WERI-Rb-1 (cell line): ENCODE results near the gene FAM20C.

Experiments
- DNase-seq: peaks from one replicate; pipeline ENCODE4 v3.0.0-alpha.2; 2020
- H3K27ac ChIP-seq: fragments of 250-450 bp; sonication (Bioruptor Pico); 2 replicates; pipeline ENCODE4 v1.5.1; 2020; ENCODE audit warnings: mild to moderate bottlenecking, moderate library complexity
- H3K27me3 ChIP-seq: fragments of 250-450 bp; sonication (Bioruptor Pico); 2 replicates; pipeline ENCODE4 v1.5.1; 2021; ENCODE audit warnings: mild to moderate bottlenecking, low read depth, moderate library complexity; ENCODE audit not compliant: insufficient read depth, severe bottlenecking
- H3K36me3 ChIP-seq: fragments of 250-450 bp; sonication (Bioruptor Pico); 2 replicates; pipeline ENCODE4 v1.5.1; 2020; ENCODE audit warnings: mild to moderate bottlenecking, moderate library complexity
- H3K4me3 ChIP-seq: 2 replicates; pipeline ENCODE4 v1.5.1; 2011; ENCODE audit warnings: low read depth, mild to moderate bottlenecking, control low read depth, low read length
- H3K9me3 ChIP-seq: fragments of 250-450 bp; sonication (Bioruptor Pico); 2 replicates; pipeline ENCODE4 v1.5.1; 2021; ENCODE audit warnings: mild to moderate bottlenecking, moderate library complexity; ENCODE audit not compliant: severe bottlenecking
- CTCF ChIP-seq: IDR thresholded peaks from 2 replicates; pipeline ENCODE4 v1.5.1; 2011; ENCODE audit warnings: low read depth, mild to moderate bottlenecking, control low read depth, inconsistent platforms, low read length

The FAM20C gene

GRCh38 chr7:300546-301290, 108.3 kb downstream of the FAM20C start:
- no peaks in the 10 kb centered on the region for H3K36me3 ChIP-seq
- no peak overlapping the region for H3K27ac ChIP-seq
- no peaks in the 10 kb centered on the region for H3K27me3 ChIP-seq
- no peaks in the 10 kb centered on the region for H3K9me3 ChIP-seq
- no peak for DNase-seq
- no peak for TF ChIP-seq CTCF
- H3K4me3 ChIP-seq, result no peak overlapping the region

GRCh38 chr7:301291-302053, 109.1 kb downstream of the FAM20C start:
- Histone ChIP-seq H3K4me3 (no peak overlapping the region), H3K36me3 (no peaks in the 10 kb centered on the region), H3K9me3 (no peaks in the 10 kb centered on the region), H3K27ac (no peak overlapping the region), H3K27me3 (no peaks in the 10 kb centered on the region)
- TF ChIP-seq CTCF, result no peak
- no peak for DNase-seq

GRCh38 chr7:302054-302992, 110.0 kb downstream of the FAM20C start:
- Histone ChIP-seq H3K36me3 (no peaks in the 10 kb centered on the region), H3K27me3 (no peaks in the 10 kb centered on the region), H3K27ac (no peak overlapping the region), H3K9me3 (no peaks in the 10 kb centered on the region), H3K4me3 (no peak overlapping the region)
- no peak for DNase-seq
- no peak for TF ChIP-seq CTCF

GRCh38 chr7:303425-303824, 111.1 kb downstream of the FAM20C start:
- H3K36me3 ChIP-seq, result no peaks in the 10 kb centered on the region
- H3K27me3 ChIP-seq, result no peaks in the 10 kb centered on the region
- DNase-seq, result no peak
- TF ChIP-seq CTCF, result no peak
- H3K27ac ChIP-seq, result no peak overlapping the region
- H3K4me3 ChIP-seq, result no peak overlapping the region
- no peaks in the 10 kb centered on the region for H3K9me3 ChIP-seq

- no peak overlapping the region for H3K4me3 ChIP-seq
- no peaks in the 10 kb centered on the region for H3K27me3 ChIP-seq
- no peak overlapping the region for H3K27ac ChIP-seq
- H3K36me3 ChIP-seq, result no peaks in the 10 kb centered on the region
- H3K9me3 ChIP-seq, result no peaks in the 10 kb centered on the region
- no peak for DNase-seq
- TF ChIP-seq CTCF, result no peak
Measured at GRCh38 chr7:303884-304573, 111.7 kb downstream of the FAM20C start.
